Neural progenitor cell (in vitro differentiated cells): Measurements from ENCODE around the gene SAV1. TPM values are rescaled to one million over a fixed set of nuclear protein-coding genes. Genes with fewer than 3 reads are reported as not detected.

ENCODE experiments used
- DNase-seq: peaks from one replicate; pipeline ENCODE4 v3.0.0-alpha.2; 2016; ENCODE audit warnings: low spot score
- H2AFZ ChIP-seq: fragments of 200-600 bp; sonication (generic); replicated peaks from 2 replicates; pipeline ENCODE4 v1.6.1; 2016; ENCODE audit warnings: antibody characterized with exemption
- H3F3A ChIP-seq: fragments of 200-600 bp; sonication (generic); 2 replicates; pipeline ENCODE4 v1.6.1; 2016; ENCODE audit warnings: antibody characterized with exemption, low read depth
- H3K27ac ChIP-seq: fragments of 200-600 bp; sonication (generic); 2 replicates; pipeline ENCODE4 v1.5.1; 2016; ENCODE audit warnings: mild to moderate bottlenecking
- H3K27me3 ChIP-seq: fragments of 200-600 bp; sonication (generic); 2 replicates; pipeline ENCODE4 v1.6.1; 2016; ENCODE audit warnings: mild to moderate bottlenecking, moderate library complexity
- H3K36me3 ChIP-seq: fragments of 200-600 bp; sonication (generic); 2 replicates; pipeline ENCODE4 v1.5.1; 2016
- H3K4me1 ChIP-seq: fragments of 200-600 bp; sonication (generic); 2 replicates; pipeline ENCODE4 v1.6.1; 2016; ENCODE audit warnings: mixed run types
- H3K4me2 ChIP-seq: fragments of 200-600 bp; sonication (generic); 2 replicates; pipeline ENCODE4 v1.6.1; 2016
- H3K4me3 ChIP-seq: fragments of 200-600 bp; sonication (generic); 2 replicates; pipeline ENCODE4 v1.5.1; 2016
- H3K79me2 ChIP-seq: fragments of 200-600 bp; sonication (generic); 2 replicates; pipeline ENCODE4 v1.6.1; 2016; ENCODE audit warnings: low read depth
- H3K9ac ChIP-seq: fragments of 200-600 bp; sonication (generic); 2 replicates; pipeline ENCODE4 v1.6.1; 2016
- H3K9me3 ChIP-seq: fragments of 200-600 bp; sonication (generic); 2 replicates; pipeline ENCODE4 v1.5.1; 2016; ENCODE audit warnings: low read depth
- H4K20me1 ChIP-seq: fragments of 200-600 bp; sonication (generic); 2 replicates; pipeline ENCODE4 v1.6.1; 2016; ENCODE audit warnings: low read depth
- H3K27ac Mint-ChIP-seq: 3 replicates; pipeline ENCODE4 v1.8.0; 2021; ENCODE audit warnings: mixed read lengths
- H3K27me3 Mint-ChIP-seq: 2 replicates; pipeline ENCODE4 v1.8.0; 2022; ENCODE audit warnings: low read depth, mild to moderate bottlenecking, inconsistent platforms, moderate library complexity, mixed read lengths; ENCODE audit not compliant: insufficient read depth
- H3K36me3 Mint-ChIP-seq: 3 replicates; pipeline ENCODE4 v1.8.0; 2021; ENCODE audit warnings: mixed read lengths
- H3K4me1 Mint-ChIP-seq: 3 replicates; pipeline ENCODE4 v1.8.0; 2021; ENCODE audit warnings: mixed read lengths
- H3K4me3 Mint-ChIP-seq: 3 replicates; pipeline ENCODE4 v1.8.0; 2021; ENCODE audit warnings: mild to moderate bottlenecking, moderate library complexity, mixed read lengths
- H3K9me3 Mint-ChIP-seq: 3 replicates; pipeline ENCODE4 v1.8.0; 2020; ENCODE audit warnings: mixed read lengths
- CTCF ChIP-seq: fragments of 200-600 bp; sonication (generic); IDR thresholded peaks from 2 replicates; pipeline ENCODE4 v1.5.1; 2017; ENCODE audit warnings: antibody characterized with exemption, mild to moderate bottlenecking
- EZH2 ChIP-seq: fragments of 200-600 bp; sonication (generic); IDR thresholded peaks from 2 replicates; pipeline ENCODE4 v1.6.1; 2017; ENCODE audit warnings: antibody characterized with exemption, mild to moderate bottlenecking, moderate library complexity
- EZH2phosphoT487 ChIP-seq: fragments of 200-600 bp; sonication (generic); IDR thresholded peaks from 2 replicates; pipeline ENCODE4 v1.6.1; 2017; ENCODE audit warnings: antibody characterized with exemption
- total RNA-seq: library from RNA; depleted of rRNA; stranded (reverse); fragments of >200 nt; gene quantifications from 2 replicates; pipeline ENCODE4 v1.2.3, GENCODE V29; 2015; ENCODE audit warnings: low replicate concordance

The SAV1 gene
- total RNA-seq, 1 donor from 2014 or later, result 34.5 TPM

GRCh38 chr14:50678163-50678562 is 10.1 kb upstream of the SAV1 start:
- no peaks in the 10 kb centered on the region for H3K79me2 ChIP-seq
- peak overlapping the region; percentile 32 for H2AFZ ChIP-seq
- peaks cover 3% of the 10 kb centered on the region for H3K4me1 Mint-ChIP-seq
- H3K9ac ChIP-seq, result no peak overlapping the region
- H3K9me3 ChIP-seq, result no peaks in the 10 kb centered on the region
- no peak overlapping the region for H3K4me3 ChIP-seq
- no peak overlapping the region for H3K27ac ChIP-seq
- H3K9me3 Mint-ChIP-seq, result no peaks in the 10 kb centered on the region
- H3K4me1 ChIP-seq, result no peaks in the 10 kb centered on the region
- no peaks in the 10 kb centered on the region for H3K36me3 ChIP-seq
- no peak overlapping the region for H3K4me3 Mint-ChIP-seq
- TF ChIP-seq EZH2phosphoT487 (no peak), EZH2 (no peak), CTCF (no peak)
- DNase-seq, result no peak
- no peaks in the 10 kb centered on the region for H4K20me1 ChIP-seq
- H3F3A ChIP-seq, result no peaks in the 10 kb centered on the region
- H3K27ac Mint-ChIP-seq, result no peak overlapping the region
- H3K27me3 ChIP-seq, result no peaks in the 10 kb centered on the region
- no peak overlapping the region for H3K4me2 ChIP-seq
- H3K27me3 Mint-ChIP-seq, result no peaks in the 10 kb centered on the region
- H3K36me3 Mint-ChIP-seq, result no peaks in the 10 kb centered on the region

GRCh38 chr14:50677527-50678063 is 9.5 kb upstream of the SAV1 start:
- Mint-ChIP-seq H3K36me3 (no peaks in the 10 kb centered on the region), H3K9me3 (no peaks in the 10 kb centered on the region), H3K27me3 (no peaks in the 10 kb centered on the region), H3K27ac (no peak overlapping the region), H3K4me3 (no peak overlapping the region), H3K4me1 (peaks cover 3% of the 10 kb centered on the region)
- Histone ChIP-seq H3K27ac (no peak overlapping the region), H3K27me3 (no peaks in the 10 kb centered on the region), H3K79me2 (no peaks in the 10 kb centered on the region), H4K20me1 (no peaks in the 10 kb centered on the region), H3K4me3 (no peak overlapping the region), H3K4me1 (no peaks in the 10 kb centered on the region), H3K36me3 (no peaks in the 10 kb centered on the region), H3K9ac (no peak overlapping the region), H3K9me3 (no peaks in the 10 kb centered on the region), H2AFZ (peak overlapping the region; percentile 19), H3F3A (no peaks in the 10 kb centered on the region), H3K4me2 (no peak overlapping the region)
- DNase-seq, result no peak
- TF ChIP-seq EZH2phosphoT487 (no peak), EZH2 (no peak), CTCF (no peak)

- H3K4me3 Mint-ChIP-seq, result no peak overlapping the region
- peaks cover 3% of the 10 kb centered on the region for H3K4me1 Mint-ChIP-seq
- H3K9me3 ChIP-seq, result no peaks in the 10 kb centered on the region
- H4K20me1 ChIP-seq, result no peaks in the 10 kb centered on the region
- H3K4me1 ChIP-seq, result no peaks in the 10 kb centered on the region
- peak overlapping the region; percentile 19 for H2AFZ ChIP-seq
- no peaks in the 10 kb centered on the region for H3K27me3 ChIP-seq
- H3K4me3 ChIP-seq, result no peak overlapping the region
- no peak overlapping the region for H3K27ac Mint-ChIP-seq
- no peak for TF ChIP-seq EZH2phosphoT487
- no peak for TF ChIP-seq EZH2
- no peak for TF ChIP-seq CTCF
- H3K9ac ChIP-seq, result no peak overlapping the region
- no peaks in the 10 kb centered on the region for H3F3A ChIP-seq
- no peaks in the 10 kb centered on the region for H3K36me3 ChIP-seq
- H3K27ac ChIP-seq, result no peak overlapping the region
- H3K4me2 ChIP-seq, result no peak overlapping the region
- H3K36me3 Mint-ChIP-seq, result no peaks in the 10 kb centered on the region
- DNase-seq, result no peak
- H3K9me3 Mint-ChIP-seq, result no peaks in the 10 kb centered on the region
- H3K79me2 ChIP-seq, result no peaks in the 10 kb centered on the region
- H3K27me3 Mint-ChIP-seq, result no peaks in the 10 kb centered on the region
Measured at GRCh38 chr14:50676814-50677516, 8.9 kb upstream of the SAV1 start.
